ENCODE data around the gene DNAH2.
A peak's percentile ranks its signal among the peaks of the same experiment; 100 is the strongest.

DNAH2 gene

GRCh38 chr17:7850701-7851437, 133.3 kb downstream of the DNAH2 start:
- H3K4me3 ChIP-seq (ENCODE audit: low read depth, low read length) = peak overlapping the region; percentile 45

GRCh38 chr17:7851438-7852261, 134.1 kb downstream of the DNAH2 start:
- peak; percentile 98 for TF ChIP-seq CTCF (IDR thresholded peaks at IDR 0.05; ENCODE audit: borderline replicate concordance, insufficient read depth, low read depth, low read length)
- H3K4me3 ChIP-seq (ENCODE audit: low read depth, low read length) = peak overlapping the region; percentile 45

More at GRCh38 chr17:7850701-7851437, 133.3 kb downstream of the DNAH2 start:
- no peak for TF ChIP-seq CTCF (IDR thresholded peaks at IDR 0.05; ENCODE audit: borderline replicate concordance, insufficient read depth, low read depth, low read length)

- TF ChIP-seq CTCF (IDR thresholded peaks at IDR 0.05; ENCODE audit: borderline replicate concordance, insufficient read depth, low read depth, low read length) = no peak
- no peak overlapping the region for H3K4me3 ChIP-seq (ENCODE audit: low read depth, low read length)
These were observed 134.7 kb downstream of the DNAH2 start for GRCh38 chr17:7852262-7852670.

- no peak for TF ChIP-seq CTCF (IDR thresholded peaks at IDR 0.05; ENCODE audit: borderline replicate concordance, insufficient read depth, low read depth, low read length)
- no peak overlapping the region for H3K4me3 ChIP-seq (ENCODE audit: low read depth, low read length)
These were observed 135.6 kb downstream of the DNAH2 start for GRCh38 chr17:7852919-7853690.

- no peak for TF ChIP-seq CTCF (IDR thresholded peaks at IDR 0.05; ENCODE audit: borderline replicate concordance, insufficient read depth, low read depth, low read length)
- no peak overlapping the region for H3K4me3 ChIP-seq (ENCODE audit: low read depth, low read length)
These were observed 136.1 kb downstream of the DNAH2 start for GRCh38 chr17:7853691-7854038.

- no peak for TF ChIP-seq CTCF (IDR thresholded peaks at IDR 0.05; ENCODE audit: borderline replicate concordance, insufficient read depth, low read depth, low read length)
- no peak overlapping the region for H3K4me3 ChIP-seq (ENCODE audit: low read depth, low read length)
These were observed 136.7 kb downstream of the DNAH2 start for GRCh38 chr17:7854078-7854777.
